ENCODE data around the gene FPR1.

The FPR1 gene

GRCh38 chr19:51702103-51702824 is 49.4 kb downstream of the FPR1 start:
- DNase-seq (ENCODE audit: insufficient read length) (no peak), FAIRE-seq (no peak)
- TF ChIP-seq POLR2AphosphoS5 (IDR thresholded peaks at IDR 0.05; ENCODE audit: low read depth, low read length) (no peak), POLR2A (IDR thresholded peaks at IDR 0.05; ENCODE audit: low read depth, low read length) (no peak), TAF1 (IDR thresholded peaks at IDR 0.05; ENCODE audit: borderline replicate concordance, low read depth, low read length) (no peak)

- DNase-seq (ENCODE audit: insufficient read length), result no peak
- no peak for TF ChIP-seq TAF1 (IDR thresholded peaks at IDR 0.05; ENCODE audit: borderline replicate concordance, low read depth, low read length)
- no peak for TF ChIP-seq POLR2AphosphoS5 (IDR thresholded peaks at IDR 0.05; ENCODE audit: low read depth, low read length)
- TF ChIP-seq POLR2A (IDR thresholded peaks at IDR 0.05; ENCODE audit: low read depth, low read length), result no peak
- no peak for FAIRE-seq
Observed at GRCh38 chr19:51701468-51702100, 50.1 kb downstream of the FPR1 start.

- no peak for DNase-seq (ENCODE audit: insufficient read length)
- FAIRE-seq, result no peak
- no peak for TF ChIP-seq TAF1 (IDR thresholded peaks at IDR 0.05; ENCODE audit: borderline replicate concordance, low read depth, low read length)
- TF ChIP-seq POLR2AphosphoS5 (IDR thresholded peaks at IDR 0.05; ENCODE audit: low read depth, low read length), result no peak
- no peak for TF ChIP-seq POLR2A (IDR thresholded peaks at IDR 0.05; ENCODE audit: low read depth, low read length)
Observed at GRCh38 chr19:51699170-51699569, 52.5 kb downstream of the FPR1 start.

- no peak for TF ChIP-seq POLR2A (IDR thresholded peaks at IDR 0.05; ENCODE audit: low read depth, low read length)
- no peak for TF ChIP-seq POLR2AphosphoS5 (IDR thresholded peaks at IDR 0.05; ENCODE audit: low read depth, low read length)
- no peak for TF ChIP-seq TAF1 (IDR thresholded peaks at IDR 0.05; ENCODE audit: borderline replicate concordance, low read depth, low read length)
- no peak for FAIRE-seq
- DNase-seq (ENCODE audit: insufficient read length), result no peak
Observed at GRCh38 chr19:51698296-51698695, 53.4 kb downstream of the FPR1 start.

- DNase-seq (ENCODE audit: insufficient read length), result no peak
- no peak for FAIRE-seq
- no peak for TF ChIP-seq TAF1 (IDR thresholded peaks at IDR 0.05; ENCODE audit: borderline replicate concordance, low read depth, low read length)
- TF ChIP-seq POLR2AphosphoS5 (IDR thresholded peaks at IDR 0.05; ENCODE audit: low read depth, low read length), result no peak
- no peak for TF ChIP-seq POLR2A (IDR thresholded peaks at IDR 0.05; ENCODE audit: low read depth, low read length)
Observed at GRCh38 chr19:51697169-51697776, 54.4 kb downstream of the FPR1 start.

- DNase-seq (ENCODE audit: insufficient read length), result no peak
- TF ChIP-seq POLR2A (IDR thresholded peaks at IDR 0.05; ENCODE audit: low read depth, low read length), result no peak
- no peak for TF ChIP-seq TAF1 (IDR thresholded peaks at IDR 0.05; ENCODE audit: borderline replicate concordance, low read depth, low read length)
- TF ChIP-seq POLR2AphosphoS5 (IDR thresholded peaks at IDR 0.05; ENCODE audit: low read depth, low read length), result no peak
- FAIRE-seq, result no peak
Observed at GRCh38 chr19:51696606-51697005, 55.1 kb downstream of the FPR1 start.
